A549 (cell line): Measurements from ENCODE around the gene KIF21B. TPM values are rescaled to one million over a fixed set of nuclear protein-coding genes. Genes with fewer than 3 reads are reported as not detected.

Experiments used
- ATAC-seq, 2 experiments: fragments of 200-7000 bp in 1 of 2; fragments of >200 bp in 1 of 2; cut with Nextera tagmentation in 1 of 2; cut with Tn5 transposase in 1 of 2; 3 replicates each; pipeline versions ENCODE4 v1.8.0 to v1.9.1; 2018 to 2020; ENCODE audit warnings: mild to moderate bottlenecking in 1 of 2, moderate library complexity in 1 of 2
- CTCF ChIA-PET: fragments of 300-600 bp; sonication (Branson Sonifier 250); formaldehyde crosslinking; extraction: SDS; loops from one replicate; lab custom pipeline; 2021; ENCODE audit warnings: antibody characterized with exemption, inconsistent platforms; lab: Yijun Ruan, JAX
- POLR2A ChIA-PET: fragments of 350-600 bp; formaldehyde crosslinking; extraction: SDS; loops from one replicate; lab custom pipeline; 2021; ENCODE audit warnings: antibody characterized with exemption, inconsistent platforms; lab: Yijun Ruan, JAX
- DNase-seq, 2 experiments: peaks; one replicate each; pipeline versions ENCODE4 v3.0.0 to v3.0.0-alpha.2; 2011 to 2016; ENCODE audit warnings: low read depth in 1 of 2, low spot score in 1 of 2
- FAIRE-seq: peaks from 2 replicates; lab custom pipeline; 2011; peaks lifted over from hg19 to GRCh38; lab: Jason Lieb, UNC
- H3K27ac ChIP-seq, 2 experiments: fragments of >200 bp; sonication (Bioruptor Twin); formaldehyde crosslinking; 3 replicates each; pipeline ENCODE4 v1.5.1; 2016 to 2017
- H3K4me1 ChIP-seq: fragments of >200 bp; sonication (Bioruptor Twin); formaldehyde crosslinking; 3 replicates; pipeline ENCODE4 v1.6.1; 2016
- H3K4me2 ChIP-seq: fragments of >200 bp; sonication (Bioruptor Twin); formaldehyde crosslinking; 3 replicates; pipeline ENCODE4 v1.6.1; 2016
- H3K4me3 ChIP-seq: fragments of >200 bp; sonication (Bioruptor Twin); formaldehyde crosslinking; 3 replicates; pipeline ENCODE4 v1.5.1; 2016
- H3K9me3 ChIP-seq: fragments of >200 bp; sonication (Bioruptor Twin); formaldehyde crosslinking; 3 replicates; pipeline ENCODE4 v1.6.1; 2016
- BCL3 ChIP-seq: fragments of >200 bp; sonication (Bioruptor Twin); formaldehyde crosslinking; IDR thresholded peaks from 3 replicates; pipeline ENCODE4 v1.6.1; 2016
- BHLHE40 ChIP-seq: IDR thresholded peaks from 2 replicates; pipeline ENCODE4 v1.6.1; 2012; ENCODE audit warnings: low read depth, low read length, inconsistent platforms
- CBX8 ChIP-seq: fragments of 200-600 bp; sonication (generic); IDR thresholded peaks from 2 replicates; pipeline ENCODE4 v1.6.1; 2016
- EHF ChIP-seq: fragments of 250-450 bp; sonication (Bioruptor Pico); IDR thresholded peaks from 2 replicates; pipeline ENCODE4 v1.5.0; 2020; ENCODE audit warnings: mild to moderate bottlenecking
- HDAC2 ChIP-seq: fragments of 200-600 bp; sonication (generic); IDR thresholded peaks from 2 replicates; pipeline ENCODE4 v1.6.1; 2016
- HOXA7 ChIP-seq: fragments of 250-450 bp; sonication (Bioruptor Pico); IDR thresholded peaks from 2 replicates; pipeline ENCODE4 v1.5.0; 2020; ENCODE audit warnings: mild to moderate bottlenecking, moderate library complexity
- HOXB5 ChIP-seq: fragments of 250-450 bp; sonication (Bioruptor Pico); IDR thresholded peaks from 2 replicates; pipeline ENCODE4 v1.5.0; 2020; ENCODE audit warnings: mild to moderate bottlenecking, moderate library complexity
- JUN ChIP-seq, 2 experiments: fragments of >200 bp; sonication (Bioruptor Twin); formaldehyde crosslinking; IDR thresholded peaks; 2 replicates in 1 of 2; 3 replicates in 1 of 2; pipeline ENCODE4 v1.6.1; 2016 to 2017
- KDM5A ChIP-seq: fragments of 200-600 bp; sonication (generic); IDR thresholded peaks from 2 replicates; pipeline ENCODE4 v1.6.1; 2016; ENCODE audit warnings: antibody characterized with exemption, mild to moderate bottlenecking
- MAFK ChIP-seq: fragments of 450-650 bp; IDR thresholded peaks from 2 replicates; pipeline ENCODE4 v1.6.1; 2014; ENCODE audit not compliant: partially characterized antibody
- MAZ ChIP-seq: fragments of 150-350 bp; IDR thresholded peaks from 2 replicates; pipeline ENCODE4 v1.6.1; 2014; ENCODE audit warnings: antibody characterized with exemption, low read depth, low read length, borderline replicate concordance
- MYC ChIP-seq: IDR thresholded peaks from 2 replicates; pipeline ENCODE4 v1.6.1; 2012; ENCODE audit warnings: mild to moderate bottlenecking, inconsistent platforms, low read length, improper control_type of control experiment, borderline replicate concordance
- NFE2L2 ChIP-seq: fragments of 150-350 bp; conservative IDR thresholded peaks from 2 replicates; pipeline ENCODE4 v1.6.1; 2014; ENCODE audit warnings: low read length
- NPAS2 ChIP-seq: fragments of 250-450 bp; sonication (Bioruptor Pico); IDR thresholded peaks from 2 replicates; pipeline ENCODE4 v1.8.0; 2022; ENCODE audit warnings: mild to moderate bottlenecking, moderate library complexity, borderline replicate concordance
- PHF8 ChIP-seq: fragments of 200-600 bp; sonication (generic); IDR thresholded peaks from 2 replicates; pipeline ENCODE4 v1.6.1; 2016; ENCODE audit warnings: low read depth, mild to moderate bottlenecking, antibody characterized with exemption, moderate library complexity, borderline replicate concordance
- POLR2A ChIP-seq: IDR thresholded peaks from 2 replicates; pipeline ENCODE4 v1.6.1; 2012; ENCODE audit warnings: mild to moderate bottlenecking, low read length
- RAD21 ChIP-seq, 2 experiments: fragments of >200 bp in 1 of 2; sonication (Bioruptor Twin) in 1 of 2; formaldehyde crosslinking in 1 of 2; IDR thresholded peaks in 1 of 2; conservative IDR thresholded peaks in 1 of 2; 2 replicates in 1 of 2; 3 replicates in 1 of 2; pipeline ENCODE4 v1.6.1; 2012 to 2018; ENCODE audit warnings: inconsistent platforms in 1 of 2
- RARB ChIP-seq: fragments of 250-450 bp; sonication (Bioruptor Pico); IDR thresholded peaks from 2 replicates; pipeline ENCODE4 v1.8.0; 2021; ENCODE audit warnings: mild to moderate bottlenecking, moderate library complexity
- REST ChIP-seq: fragments of 200-600 bp; sonication (generic); IDR thresholded peaks from 2 replicates; pipeline ENCODE4 v1.6.1; 2016; ENCODE audit warnings: antibody characterized with exemption, mild to moderate bottlenecking, moderate library complexity
- SMC3 ChIP-seq: fragments of >200 bp; sonication (Bioruptor Twin); formaldehyde crosslinking; IDR thresholded peaks from 3 replicates; pipeline ENCODE4 v1.6.1; 2018; ENCODE audit warnings: inconsistent platforms
- SREBF2 ChIP-seq: fragments of 450-650 bp; IDR thresholded peaks from 2 replicates; pipeline ENCODE4 v1.6.1; 2014; ENCODE audit warnings: mild to moderate bottlenecking, moderate library complexity
- TFCP2L1 ChIP-seq: fragments of 250-450 bp; sonication (Bioruptor Pico); IDR thresholded peaks from 2 replicates; pipeline ENCODE4 v1.5.0; 2021; ENCODE audit warnings: mild to moderate bottlenecking
- WGBS: methylation state at CpG from one replicate; pipeline ENCODE4 v1.1.6; 2017; ENCODE audit errors: missing lambda C conversion rate; 5-methylcytosine and 5-hydroxymethylcytosine counted together
- polyA plus RNA-seq, 4 experiments: library from polyadenylated mRNA; depleted of rRNA in 3 of 4; stranded (reverse); fragments of >200 nt; fragmentation: RNase III in 1 of 4; extraction: RNeasy Plus Mini Kit Qiagen cat#74134 plus additional on column Dnase treatment in 1 of 4; gene quantifications; 2 replicates in 3 of 4; 3 replicates in 1 of 4; pipeline ENCODE4 v1.2.3, GENCODE V29; 2011 to 2017
- TF ChIP-seq, protein P1 (sequence below): fragments of >200 bp; sonication (Bioruptor Twin); formaldehyde crosslinking; IDR thresholded peaks from 2 replicates; pipeline ENCODE4 v1.6.1; 2016
- TF ChIP-seq, protein P2 (sequence below): fragments of >200 bp; sonication (Bioruptor Twin); formaldehyde crosslinking; IDR thresholded peaks from 3 replicates; pipeline ENCODE4 v1.5.1; 2016
- TF ChIP-seq, protein P3 (sequence below): IDR thresholded peaks from 2 replicates; pipeline ENCODE4 v1.6.1; 2012

The KIF21B gene
- polyA plus RNA-seq, 2 of the 4 experiments (the other 2 are of a cell fraction), result 1.4 to 3.8 TPM

DNA sequence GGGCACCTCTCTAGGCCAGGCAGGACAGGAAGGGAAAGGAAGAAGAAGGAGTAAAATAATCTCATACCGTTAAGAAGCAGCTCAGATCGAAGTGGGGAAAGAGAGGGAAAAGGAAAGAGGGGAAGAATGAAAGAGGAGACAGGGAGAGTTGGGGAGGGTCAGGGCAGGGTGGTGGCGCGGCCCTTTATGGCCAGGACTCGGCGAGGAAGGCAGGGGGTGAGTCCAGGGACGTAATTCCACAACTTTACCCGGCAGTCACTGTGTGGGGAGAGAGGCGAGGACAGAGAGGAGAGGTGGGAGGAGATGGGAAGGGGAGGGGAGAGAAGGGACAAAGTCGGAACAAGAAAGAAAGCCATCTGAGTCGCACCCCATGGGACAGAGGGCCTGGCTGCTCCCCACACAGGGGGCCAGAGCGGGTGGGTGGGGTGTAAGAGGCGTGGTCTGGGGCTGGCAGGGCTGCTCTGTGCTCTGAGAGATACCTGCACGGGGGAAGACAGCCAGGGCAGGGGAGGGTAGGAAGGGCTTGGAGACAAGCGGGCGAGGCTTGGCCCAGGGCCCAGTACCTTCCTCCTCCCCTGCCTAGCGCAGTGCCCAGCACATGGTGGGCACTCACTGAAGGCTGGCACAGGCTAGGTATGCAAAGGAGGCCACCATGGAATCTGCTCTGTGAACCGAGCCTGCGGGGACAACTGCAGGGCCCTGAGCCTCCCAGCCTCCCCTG, 49.4 kb downstream of the KIF21B start (continued):
- TF ChIP-seq SMC3 (no peak), KDM5A (no peak), MAZ (no peak), TFCP2L1 (CRISPR knock-in tag) (no peak), RAD21 (conservative IDR thresholded peaks at IDR 0.05 in 1 of 2, IDR thresholded peaks at IDR 0.05 in 1 of 2) (no peak)
- TF ChIP-seq, all 56 proteins: peak for 0

DNA sequence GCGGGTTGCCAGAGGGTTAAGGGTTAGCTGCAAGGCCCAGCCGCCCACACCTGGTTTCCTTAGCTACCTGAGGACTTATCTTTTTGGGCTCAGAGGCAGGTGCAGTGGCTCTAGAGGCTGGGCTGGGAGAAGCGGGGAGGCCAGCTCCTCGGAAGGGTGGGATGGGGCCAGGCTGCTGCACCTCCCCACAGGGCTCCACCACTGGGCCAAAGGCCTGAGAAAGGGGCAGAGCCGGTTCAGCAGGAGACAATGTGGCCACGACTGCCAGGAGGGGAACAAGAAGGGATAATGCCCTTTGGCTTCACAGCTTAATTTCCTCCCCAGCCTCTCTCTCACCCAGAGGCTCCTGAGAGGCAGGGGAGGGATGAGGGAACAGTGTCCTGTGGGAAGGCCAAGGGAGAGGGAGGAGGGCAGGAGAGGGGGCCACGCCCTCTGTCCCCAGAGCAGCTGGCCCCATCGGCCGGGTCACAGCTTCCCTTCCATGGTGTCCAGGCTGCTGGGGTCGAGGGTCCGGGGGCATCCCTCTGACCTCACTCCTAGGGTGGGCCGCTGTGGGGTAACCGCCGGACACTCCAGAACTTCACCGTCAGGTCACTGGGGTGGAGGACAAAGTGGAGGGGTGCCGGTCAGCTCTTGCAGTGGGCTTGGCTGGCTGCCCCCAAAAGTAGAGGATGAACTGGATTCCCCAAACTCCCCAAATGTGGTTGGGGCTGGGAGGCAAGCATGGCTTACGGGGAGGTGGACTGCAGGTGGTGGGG, 50.4 kb downstream of the KIF21B start:
- no peak for FAIRE-seq
- DNase-seq, result no peak
- H3K9me3 ChIP-seq, result no peaks in the 10 kb centered on the region
- 92% methylated on average over 11 of the region's 17 CpGs for WGBS
- H3K4me1 ChIP-seq, result peaks cover 27% of the 10 kb centered on the region
- POLR2A ChIA-PET, result no interaction called here
- no peak overlapping the region for H3K4me3 ChIP-seq
- H3K4me2 ChIP-seq, result no peak overlapping the region
- CTCF ChIA-PET, result interaction anchor here (0.6 to 6.6 kb wide), 42 partner anchors 10 to 390 kb away, joined by 3 to 82 read pairs (median 8); partner anchors contain the start of genes INAVA and KIF21B
- peak overlapping the region in 1 of 2 experiments; percentile 9; a peak in 1 of 6 replicates for H3K27ac ChIP-seq
- ATAC-seq, result no peak; a peak in 1 of 6 replicates
- TF ChIP-seq MYC (no peak), REST (no peak), TFCP2L1 (CRISPR knock-in tag) (no peak)

- peak; percentile 37 to 76 for DNase-seq
- peaks cover 31% of the 10 kb centered on the region for H3K4me1 ChIP-seq
- peak overlapping the region; percentile 63 to 76 for H3K27ac ChIP-seq
- WGBS, result 51% methylated on average over 24 of the region's 34 CpGs
- CTCF ChIA-PET, result interaction anchor here (0.6 to 6.6 kb wide), 66 partner anchors 11 to 409 kb away, joined by 3 to 82 read pairs (median 6); partner anchors contain the start of genes INAVA and KIF21B
- H3K4me2 ChIP-seq, result peak overlapping the region; percentile 67
- POLR2A ChIA-PET, result interaction anchor here (1.0 to 1.7 kb wide), 3 partner anchors 76 to 350 kb away, joined by 3 to 9 read pairs (median 6); no protein-coding TSS in a partner anchor
- no peaks in the 10 kb centered on the region for H3K9me3 ChIP-seq
- peak in 1 of 2 experiments; percentile 47; a peak in 3 of 6 replicates for ATAC-seq
- FAIRE-seq, result no peak
- no peak overlapping the region for H3K4me3 ChIP-seq
- peak; percentile 88 for TF ChIP-seq SMC3
- no peak for TF ChIP-seq PHF8
- TF ChIP-seq HOXB5, result no peak
- no peak for TF ChIP-seq CBX8
- TF ChIP-seq BCL3, result no peak
- no peak for TF ChIP-seq NPAS2
- no peak for TF ChIP-seq HDAC2
- TF ChIP-seq MYC, result no peak
- TF ChIP-seq POLR2A, result no peak
- no peak for TF ChIP-seq JUN (IDR thresholded peaks at IDR 0.05)
- no peak for TF ChIP-seq NFE2L2
- no peak for TF ChIP-seq BHLHE40
- TF ChIP-seq, protein P1, sequence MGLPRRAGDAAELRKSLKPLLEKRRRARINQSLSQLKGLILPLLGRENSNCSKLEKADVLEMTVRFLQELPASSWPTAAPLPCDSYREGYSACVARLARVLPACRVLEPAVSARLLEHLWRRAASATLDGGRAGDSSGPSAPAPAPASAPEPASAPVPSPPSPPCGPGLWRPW, result no peak
- TF ChIP-seq MAFK, result no peak
- no peak for TF ChIP-seq RARB (CRISPR knock-in tag)
- TF ChIP-seq, protein P2, sequence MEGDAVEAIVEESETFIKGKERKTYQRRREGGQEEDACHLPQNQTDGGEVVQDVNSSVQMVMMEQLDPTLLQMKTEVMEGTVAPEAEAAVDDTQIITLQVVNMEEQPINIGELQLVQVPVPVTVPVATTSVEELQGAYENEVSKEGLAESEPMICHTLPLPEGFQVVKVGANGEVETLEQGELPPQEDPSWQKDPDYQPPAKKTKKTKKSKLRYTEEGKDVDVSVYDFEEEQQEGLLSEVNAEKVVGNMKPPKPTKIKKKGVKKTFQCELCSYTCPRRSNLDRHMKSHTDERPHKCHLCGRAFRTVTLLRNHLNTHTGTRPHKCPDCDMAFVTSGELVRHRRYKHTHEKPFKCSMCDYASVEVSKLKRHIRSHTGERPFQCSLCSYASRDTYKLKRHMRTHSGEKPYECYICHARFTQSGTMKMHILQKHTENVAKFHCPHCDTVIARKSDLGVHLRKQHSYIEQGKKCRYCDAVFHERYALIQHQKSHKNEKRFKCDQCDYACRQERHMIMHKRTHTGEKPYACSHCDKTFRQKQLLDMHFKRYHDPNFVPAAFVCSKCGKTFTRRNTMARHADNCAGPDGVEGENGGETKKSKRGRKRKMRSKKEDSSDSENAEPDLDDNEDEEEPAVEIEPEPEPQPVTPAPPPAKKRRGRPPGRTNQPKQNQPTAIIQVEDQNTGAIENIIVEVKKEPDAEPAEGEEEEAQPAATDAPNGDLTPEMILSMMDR, result peak; percentile 89
- no peak for TF ChIP-seq HOXA7 (CRISPR knock-in tag)
- TF ChIP-seq, protein P3, sequence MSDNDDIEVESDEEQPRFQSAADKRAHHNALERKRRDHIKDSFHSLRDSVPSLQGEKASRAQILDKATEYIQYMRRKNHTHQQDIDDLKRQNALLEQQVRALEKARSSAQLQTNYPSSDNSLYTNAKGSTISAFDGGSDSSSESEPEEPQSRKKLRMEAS, result no peak
- no peak for TF ChIP-seq SREBF2
- no peak for TF ChIP-seq EHF
- TF ChIP-seq RAD21 (conservative IDR thresholded peaks at IDR 0.05 in 1 of 2, IDR thresholded peaks at IDR 0.05 in 1 of 2), result peak; percentile 77 to 90
Measured at GRCh38 chr1:200971955-200972711, 51.4 kb downstream of the KIF21B start.
